ENCODE results near the gene RPSA.

GRCh38 chr3:39420543-39420942 lies 14.0 kb downstream of the RPSA start:
- TF ChIP-seq, protein P1, sequence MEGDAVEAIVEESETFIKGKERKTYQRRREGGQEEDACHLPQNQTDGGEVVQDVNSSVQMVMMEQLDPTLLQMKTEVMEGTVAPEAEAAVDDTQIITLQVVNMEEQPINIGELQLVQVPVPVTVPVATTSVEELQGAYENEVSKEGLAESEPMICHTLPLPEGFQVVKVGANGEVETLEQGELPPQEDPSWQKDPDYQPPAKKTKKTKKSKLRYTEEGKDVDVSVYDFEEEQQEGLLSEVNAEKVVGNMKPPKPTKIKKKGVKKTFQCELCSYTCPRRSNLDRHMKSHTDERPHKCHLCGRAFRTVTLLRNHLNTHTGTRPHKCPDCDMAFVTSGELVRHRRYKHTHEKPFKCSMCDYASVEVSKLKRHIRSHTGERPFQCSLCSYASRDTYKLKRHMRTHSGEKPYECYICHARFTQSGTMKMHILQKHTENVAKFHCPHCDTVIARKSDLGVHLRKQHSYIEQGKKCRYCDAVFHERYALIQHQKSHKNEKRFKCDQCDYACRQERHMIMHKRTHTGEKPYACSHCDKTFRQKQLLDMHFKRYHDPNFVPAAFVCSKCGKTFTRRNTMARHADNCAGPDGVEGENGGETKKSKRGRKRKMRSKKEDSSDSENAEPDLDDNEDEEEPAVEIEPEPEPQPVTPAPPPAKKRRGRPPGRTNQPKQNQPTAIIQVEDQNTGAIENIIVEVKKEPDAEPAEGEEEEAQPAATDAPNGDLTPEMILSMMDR (conservative IDR thresholded peaks at IDR 0.05), result no peak
- no peak for TF ChIP-seq EZH2 (IDR thresholded peaks at IDR 0.05; ENCODE audit: low read depth)
